Midbrain (tissue), 1 donor: ENCODE results near the gene SLC25A6.
"Not testable (repeated sequence)": the region's sequence is repeated elsewhere in the genome, so short reads cannot be mapped to it uniquely, and the experiment has no call there.

Source experiments
- DNase-seq: peaks from one replicate; lab custom pipeline; 2025; lab: John Stamatoyannopoulos, UW

Gene SLC25A6

DNA sequence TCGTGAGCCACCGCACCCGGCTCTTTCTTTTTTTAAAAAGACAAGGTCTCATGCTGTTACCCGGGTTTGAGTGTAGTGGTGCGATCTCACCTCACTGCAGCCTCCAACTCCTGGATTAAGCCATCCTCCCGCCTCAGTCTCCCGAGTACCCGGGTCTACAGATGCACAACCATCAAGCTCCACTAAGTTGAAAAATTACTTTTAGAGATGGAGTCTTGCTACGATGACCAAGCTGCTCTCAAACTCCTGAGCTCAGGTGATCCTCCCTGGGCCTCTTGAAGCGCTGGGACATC is 2.0 kb downstream of the SLC25A6 start:
- DNase-seq: no peak

DNA sequence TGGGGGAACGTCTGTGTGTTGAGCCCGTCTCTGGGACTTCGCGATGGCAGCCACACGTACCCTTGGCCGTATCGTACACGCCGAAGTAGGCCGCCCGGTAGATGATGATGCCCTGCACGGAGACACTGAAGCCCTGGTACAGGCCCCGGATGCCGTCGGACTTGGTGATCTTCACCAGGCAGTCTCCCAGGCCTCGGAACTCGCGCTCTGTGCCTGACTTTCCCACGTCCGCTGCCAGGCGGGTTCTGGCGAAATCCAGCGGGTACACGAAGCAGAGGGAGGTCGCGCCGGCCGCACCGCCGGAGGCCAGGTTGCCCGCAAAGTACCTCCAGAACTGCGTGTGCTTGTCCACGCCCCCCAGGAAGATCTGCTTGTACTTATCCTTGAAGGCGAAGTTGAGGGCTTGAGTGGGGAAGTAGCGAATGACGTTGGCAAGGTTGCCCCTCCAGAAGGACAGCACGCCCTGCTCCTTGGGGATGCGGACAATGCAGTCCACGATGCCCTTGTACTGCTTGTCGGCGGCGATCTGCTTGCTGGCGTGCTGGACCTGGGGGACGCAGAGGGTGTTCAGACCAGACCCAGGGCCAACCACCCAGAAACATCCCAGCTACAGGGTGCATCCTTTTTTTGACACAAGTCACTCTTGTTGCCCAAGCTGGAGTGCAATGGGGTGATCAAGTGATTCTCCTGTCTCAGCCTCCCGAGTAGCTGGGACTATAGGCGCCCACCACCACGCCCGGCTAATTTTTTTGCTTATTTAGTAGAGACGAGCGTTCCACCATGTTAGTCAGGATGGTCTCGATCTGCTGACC is 2.5 kb downstream of the SLC25A6 start:
- DNase-seq: no peak

DNA sequence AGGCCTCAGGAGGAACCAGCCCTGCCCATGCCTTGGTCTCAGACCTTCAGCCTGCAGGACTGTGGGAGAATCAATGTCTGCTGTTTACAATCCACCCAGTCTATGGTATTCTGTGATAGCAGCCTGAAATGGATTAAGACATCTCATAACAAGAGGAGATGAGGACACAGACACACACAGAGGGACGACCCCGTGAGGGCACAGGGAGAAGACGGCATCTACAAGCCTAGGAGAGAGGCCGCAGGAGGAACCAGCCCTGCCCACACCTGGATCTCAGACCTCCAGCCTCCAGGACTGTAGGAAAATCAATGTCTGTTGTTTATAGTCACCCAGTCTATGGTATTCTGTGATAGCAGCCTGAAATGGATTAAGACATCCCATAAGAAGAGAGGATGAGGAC is 3.3 kb downstream of the SLC25A6 start:
- no peak for DNase-seq

DNA sequence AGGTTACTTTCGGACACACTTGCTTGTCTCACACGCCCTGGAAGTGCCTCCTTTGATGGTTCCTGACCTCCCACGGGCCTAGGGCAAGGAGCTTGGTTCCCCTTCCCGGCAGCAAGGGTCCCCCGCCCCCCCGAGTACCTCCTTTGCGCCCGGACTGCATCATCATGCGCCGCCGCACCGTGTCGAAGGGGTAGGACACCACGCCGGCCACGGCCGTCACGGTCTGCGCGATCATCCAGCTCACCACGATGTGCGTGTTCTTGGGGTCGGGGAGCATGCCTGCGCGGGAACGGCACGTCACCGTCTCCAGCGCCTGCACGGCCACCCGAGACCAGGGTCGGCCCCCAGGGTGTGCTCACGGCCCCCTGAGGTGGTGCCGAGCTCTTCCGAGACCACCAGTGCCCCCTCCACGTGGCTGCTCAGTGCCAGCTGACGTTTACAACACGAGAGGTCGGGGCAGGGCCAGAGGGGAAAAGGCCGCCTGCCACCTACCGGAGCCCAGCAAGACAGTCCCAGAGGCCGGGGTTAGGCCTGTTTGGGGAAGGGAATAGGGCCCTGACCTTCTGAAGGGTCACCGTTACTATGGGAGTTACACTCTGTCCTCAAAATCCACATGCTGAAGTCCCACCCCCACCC is 4.7 kb downstream of the SLC25A6 start:
- DNase-seq: no peak

DNA sequence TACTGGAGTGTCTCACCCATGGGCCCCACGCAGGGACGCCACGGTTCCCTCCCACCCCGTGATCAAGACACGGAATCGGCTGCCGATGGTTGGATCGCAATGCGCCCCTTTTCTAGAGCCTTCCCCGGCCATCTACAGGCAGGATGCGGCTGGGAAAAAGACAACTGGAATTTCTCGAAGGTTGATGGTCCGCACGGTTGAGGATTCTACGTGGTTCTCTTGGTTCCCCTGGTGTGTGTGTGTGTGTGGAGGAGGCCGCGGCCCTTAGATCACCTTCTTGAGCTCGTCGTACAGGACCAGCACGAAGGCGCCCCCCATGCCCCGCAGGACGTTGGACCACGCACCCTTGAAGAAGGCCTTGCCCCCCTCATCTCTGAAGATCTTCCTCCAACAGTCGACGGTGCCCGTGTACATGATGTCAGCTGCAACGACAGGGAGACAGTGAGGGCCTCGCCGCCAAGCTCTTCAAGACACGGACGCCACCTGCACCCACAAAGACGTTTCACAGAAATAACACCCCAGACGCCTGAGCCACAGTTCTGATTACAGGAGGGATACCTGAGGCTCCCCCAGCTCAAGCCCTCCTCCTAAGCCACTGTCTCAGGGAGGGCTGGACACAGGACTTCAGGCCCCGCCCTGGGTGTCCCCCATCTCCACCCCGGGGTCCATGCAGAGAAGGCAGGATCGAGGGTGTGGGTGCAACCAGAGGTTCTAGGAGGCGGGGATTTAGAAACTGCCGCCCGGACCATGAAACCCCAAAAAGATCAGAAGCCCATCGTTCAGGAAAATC is 5.4 kb downstream of the SLC25A6 start:
- no peak for DNase-seq

DNA sequence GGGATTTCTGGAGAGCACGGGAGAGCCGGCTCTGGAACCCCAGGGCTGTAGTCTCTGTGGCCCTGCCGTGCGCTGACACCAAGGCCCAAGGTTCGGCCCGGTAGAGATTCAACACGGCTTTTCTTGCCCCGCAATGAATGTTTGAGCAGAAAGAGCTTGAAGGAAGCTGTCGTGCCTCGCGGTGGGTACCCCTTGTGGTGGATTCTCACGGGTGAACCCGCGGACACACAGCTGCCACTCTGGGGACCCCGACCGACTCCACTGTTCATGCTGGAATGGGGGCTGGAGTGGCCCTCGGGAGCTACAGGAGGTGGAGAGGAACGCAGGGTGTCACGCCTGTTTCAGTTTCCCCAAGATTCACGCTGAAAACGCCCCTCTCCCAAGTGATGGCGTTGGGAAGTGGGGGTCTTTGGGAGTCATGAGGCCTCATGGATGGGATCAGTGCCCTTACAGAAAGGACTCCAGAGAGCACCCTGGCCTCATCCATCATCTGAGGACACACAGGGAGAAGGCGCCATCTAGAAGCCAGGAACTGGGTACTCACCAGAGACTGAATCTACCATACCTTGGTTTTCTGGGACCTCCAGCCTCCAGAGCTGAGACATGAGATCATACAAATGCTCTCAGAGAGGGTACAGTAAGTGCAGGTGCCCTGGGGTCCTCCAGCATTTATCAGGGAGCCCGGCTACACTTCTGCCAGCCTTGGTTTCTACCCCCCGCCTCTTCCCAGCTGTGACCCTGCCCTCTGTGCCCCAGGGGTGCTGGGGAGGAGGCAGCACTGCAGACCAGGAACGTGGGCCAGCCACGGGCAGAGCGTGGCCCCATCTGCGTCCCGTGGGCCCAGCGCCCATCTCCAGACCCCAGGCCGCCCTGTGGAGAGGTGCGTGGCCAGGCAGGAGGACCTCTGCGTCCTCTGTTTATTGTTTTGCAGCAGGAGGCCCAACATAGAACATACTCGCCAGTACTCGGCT is 6.4 kb downstream of the SLC25A6 start:
- no peak for DNase-seq

DNA sequence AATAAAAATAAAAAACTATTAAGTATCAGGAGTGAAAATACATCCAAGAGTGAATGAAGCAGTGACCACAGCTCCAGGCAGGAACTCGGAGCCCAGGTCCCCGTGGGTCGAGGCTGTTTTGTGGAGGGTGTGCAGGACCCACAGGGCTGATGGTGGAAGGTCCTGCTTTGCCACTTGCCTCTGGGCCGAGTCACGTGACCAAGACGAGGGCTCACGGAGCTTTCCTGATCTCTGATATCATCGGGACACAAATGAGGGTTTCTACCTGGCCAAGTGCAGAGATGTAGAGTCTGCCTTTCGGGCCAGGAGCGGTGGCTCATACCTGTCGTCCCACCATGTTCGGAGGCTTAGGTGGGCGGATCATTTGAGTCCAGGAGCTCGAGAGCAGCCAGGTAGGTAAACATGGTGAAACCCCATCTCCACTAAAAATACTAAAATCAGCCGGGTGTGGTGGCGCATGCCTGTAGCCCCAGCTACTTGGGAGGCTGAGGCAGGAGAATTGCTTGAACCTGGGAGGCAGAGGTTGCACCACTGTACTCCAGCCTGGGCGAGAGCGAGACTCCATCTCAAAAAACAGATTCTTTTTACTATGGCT is 7.2 kb downstream of the SLC25A6 start:
- no peak for DNase-seq

DNA sequence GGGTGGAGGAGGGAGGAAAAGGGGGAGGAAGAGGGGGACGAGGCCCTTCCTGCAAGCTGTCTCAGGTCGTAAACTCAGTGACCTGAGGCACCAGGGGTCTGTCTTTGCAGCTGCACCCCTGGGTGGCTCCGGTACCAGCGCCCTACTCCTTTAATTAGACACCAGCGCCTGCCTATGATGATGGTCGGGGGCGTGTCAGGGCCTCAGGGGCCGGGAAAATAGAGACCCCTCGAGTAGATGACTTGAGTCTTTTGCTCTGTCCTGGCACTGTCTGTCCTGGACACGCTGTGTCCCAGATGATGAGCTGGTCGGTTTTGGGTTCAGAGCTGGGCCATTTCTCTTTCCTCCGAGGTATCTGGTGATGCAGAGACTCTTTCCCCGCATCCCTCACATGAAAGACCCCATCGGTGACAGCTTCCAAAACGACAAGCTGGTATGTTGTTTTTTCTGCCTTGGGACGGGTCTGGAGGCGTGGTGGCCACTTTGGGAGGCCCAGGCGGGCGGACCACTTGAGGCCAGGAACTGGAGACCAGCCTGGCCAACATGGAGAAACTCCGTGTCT is 11.2 kb downstream of the SLC25A6 start:
- no peak for DNase-seq

DNA sequence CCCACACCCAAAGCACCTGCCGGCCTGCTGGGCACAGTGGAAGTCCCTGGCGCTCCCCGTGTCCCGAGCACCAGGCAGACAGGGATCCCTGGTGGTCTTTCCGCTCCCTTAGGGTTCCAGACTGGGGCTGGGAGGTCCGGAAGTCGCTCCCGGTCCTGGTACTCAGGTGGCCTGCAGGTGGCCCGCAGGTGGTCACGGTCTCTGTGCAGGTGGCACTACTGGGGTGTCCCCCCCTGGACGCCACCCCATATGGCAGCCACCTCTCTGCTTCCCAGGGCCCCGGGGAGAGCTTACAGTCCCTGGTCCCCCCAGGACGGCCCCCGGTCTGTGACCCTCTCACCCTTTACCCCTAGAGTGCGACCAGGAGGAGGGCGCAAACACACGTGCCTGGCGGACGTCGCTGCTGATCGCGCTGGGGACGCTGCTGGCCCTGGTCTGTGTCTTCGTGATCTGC is 13.6 kb downstream of the SLC25A6 start:
- DNase-seq: no peak

DNA sequence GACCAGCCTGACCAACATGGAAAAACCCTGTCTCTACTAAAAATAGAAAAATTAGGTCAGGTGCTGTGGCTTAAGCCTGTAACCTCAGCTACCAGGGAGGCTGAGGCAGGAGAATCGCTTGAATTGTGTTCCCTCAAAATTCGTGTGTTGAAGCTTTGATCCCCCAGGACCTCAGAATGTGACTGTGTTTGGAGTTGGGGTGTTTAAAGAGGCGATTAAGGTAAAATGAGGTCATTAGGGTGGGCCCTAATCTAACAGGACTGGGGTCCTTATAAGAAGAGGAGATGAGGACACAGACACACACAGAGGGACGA is 23.6 kb downstream of the SLC25A6 start:
- DNase-seq: no peak

DNA sequence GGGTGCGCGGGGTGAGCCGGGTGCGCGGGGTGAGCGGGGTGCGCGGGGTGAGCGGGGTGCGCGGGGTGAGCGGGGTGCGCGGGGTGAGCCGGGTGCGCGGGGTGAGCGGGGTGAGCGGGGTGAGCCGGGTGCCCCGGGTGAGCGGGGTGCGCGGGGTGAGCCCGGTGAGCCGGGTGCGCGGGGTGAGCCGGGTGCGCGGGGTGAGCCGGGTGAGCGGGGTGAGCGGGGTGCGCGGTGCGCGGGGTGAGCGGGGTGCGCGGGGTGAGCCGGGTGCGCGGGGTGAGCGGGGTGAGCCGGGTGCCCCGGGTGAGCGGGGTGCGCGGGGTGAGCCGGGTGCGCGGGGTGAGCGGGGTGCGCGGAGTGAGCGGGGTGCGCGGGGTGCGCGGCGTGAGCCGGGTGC is 25.6 kb downstream of the SLC25A6 start:
- not testable (repeated sequence) for DNase-seq

DNA sequence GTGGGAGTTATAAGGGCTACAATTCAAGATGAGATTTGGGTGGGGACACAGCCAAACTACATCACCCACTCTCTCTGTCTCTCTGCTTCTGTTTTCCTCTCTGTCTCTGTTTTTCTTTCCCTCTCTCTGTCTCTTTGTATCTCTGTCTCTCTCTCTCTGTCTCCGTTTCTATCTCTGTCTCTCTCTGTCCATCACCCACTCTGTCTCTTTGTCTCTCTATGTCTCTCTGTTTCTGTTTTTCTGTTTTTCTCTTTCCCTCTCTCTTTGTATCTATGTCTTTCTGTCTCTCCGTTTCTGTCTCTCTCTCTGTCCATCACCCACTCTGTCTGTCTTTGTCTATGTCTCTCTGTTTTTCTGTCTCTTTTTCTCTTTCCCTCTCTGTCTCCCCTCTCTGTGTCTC is 30.0 kb downstream of the SLC25A6 start:
- no peak for DNase-seq

DNA sequence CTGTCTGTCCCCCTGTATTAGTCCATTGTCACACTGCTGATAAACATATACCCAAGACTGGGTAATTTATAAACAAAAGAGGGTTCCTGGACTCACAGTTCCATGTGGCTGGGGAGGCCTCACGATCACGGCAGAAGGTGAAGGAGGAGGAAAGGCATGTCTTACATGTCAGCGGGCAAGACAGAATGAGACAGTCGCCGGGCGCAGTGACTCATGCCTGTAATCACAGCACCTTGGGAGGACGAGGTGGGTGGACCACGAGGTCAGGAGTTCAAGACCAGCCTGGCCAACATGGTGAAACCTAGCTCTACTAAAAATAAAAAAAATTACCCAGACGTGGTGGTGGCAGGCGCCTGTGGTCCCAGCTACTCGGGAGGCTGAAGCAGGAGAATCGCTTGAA is 30.6 kb downstream of the SLC25A6 start:
- no peak for DNase-seq

DNA sequence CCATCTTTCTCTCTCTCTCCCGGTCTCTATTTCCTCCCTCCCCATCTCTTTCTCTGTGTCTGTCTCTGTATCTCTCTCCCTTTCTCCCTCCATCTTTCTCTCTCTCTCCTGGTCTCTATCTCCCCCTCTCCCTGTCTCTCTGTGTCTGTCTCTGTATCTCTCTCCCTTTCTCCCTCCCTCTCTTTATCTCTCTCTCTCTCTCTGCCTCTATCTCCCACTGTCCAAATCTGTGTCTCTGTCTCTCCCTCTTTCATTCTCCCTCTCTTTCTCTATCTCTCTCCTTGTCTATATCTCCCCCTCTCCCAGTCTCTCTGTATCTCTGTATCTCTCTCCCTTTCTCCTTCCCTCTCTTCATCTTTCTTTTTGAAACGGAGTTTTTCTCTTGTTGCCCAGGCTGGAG is 31.7 kb downstream of the SLC25A6 start:
- DNase-seq: no peak

DNA sequence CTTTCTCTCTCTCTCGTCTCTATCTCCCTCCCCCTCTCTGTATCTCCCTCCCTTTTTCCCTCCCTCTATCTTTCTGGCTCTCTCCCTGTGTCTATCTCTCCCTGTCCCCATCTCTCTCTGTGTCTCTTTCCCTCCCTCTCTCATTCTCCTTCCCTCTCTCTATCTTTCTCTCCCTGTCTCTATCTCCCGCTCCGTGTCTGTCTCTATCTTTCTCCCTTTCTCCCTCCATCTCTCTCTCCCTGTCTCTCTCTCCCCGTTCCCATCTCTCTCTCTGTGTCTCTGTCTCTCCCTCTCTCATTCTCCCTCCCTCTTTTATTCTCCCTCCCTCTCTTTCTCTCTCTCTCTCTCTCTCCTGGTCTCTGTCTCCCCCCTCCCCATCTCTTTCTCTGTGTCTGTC is 32.4 kb downstream of the SLC25A6 start:
- DNase-seq: no peak

DNA sequence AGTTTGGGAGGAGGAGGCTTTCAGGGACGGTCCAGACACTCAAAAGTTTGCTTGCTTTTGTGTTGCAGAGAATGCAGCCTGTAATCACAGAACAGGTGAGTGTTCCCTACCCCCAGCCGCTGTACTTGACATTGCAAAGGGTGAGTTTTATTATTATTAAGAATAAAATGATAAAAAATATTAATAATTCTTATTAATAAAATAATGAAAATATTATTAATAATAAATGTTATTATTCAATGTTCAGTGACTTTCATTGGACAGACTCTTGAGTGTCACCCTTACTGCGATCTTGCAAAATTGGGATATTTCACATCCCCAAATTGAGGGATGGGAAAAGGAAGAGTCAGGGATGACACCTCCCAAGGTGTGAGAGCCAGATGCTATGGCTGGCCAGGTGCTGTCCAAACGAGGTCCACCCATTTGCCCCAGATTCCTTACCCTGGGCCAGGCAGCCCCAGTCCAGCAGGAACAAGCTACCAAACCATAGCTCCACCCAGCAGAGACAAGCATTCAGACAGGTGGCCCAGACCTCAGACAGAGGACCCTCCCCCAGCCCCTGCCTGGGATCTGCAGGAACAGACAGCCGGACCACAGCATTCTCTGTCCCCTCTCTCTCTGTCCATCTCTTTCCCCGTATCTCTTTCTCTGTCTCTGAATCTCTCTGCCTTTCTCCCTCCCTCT is 33.0 kb downstream of the SLC25A6 start:
- no peak for DNase-seq

DNA sequence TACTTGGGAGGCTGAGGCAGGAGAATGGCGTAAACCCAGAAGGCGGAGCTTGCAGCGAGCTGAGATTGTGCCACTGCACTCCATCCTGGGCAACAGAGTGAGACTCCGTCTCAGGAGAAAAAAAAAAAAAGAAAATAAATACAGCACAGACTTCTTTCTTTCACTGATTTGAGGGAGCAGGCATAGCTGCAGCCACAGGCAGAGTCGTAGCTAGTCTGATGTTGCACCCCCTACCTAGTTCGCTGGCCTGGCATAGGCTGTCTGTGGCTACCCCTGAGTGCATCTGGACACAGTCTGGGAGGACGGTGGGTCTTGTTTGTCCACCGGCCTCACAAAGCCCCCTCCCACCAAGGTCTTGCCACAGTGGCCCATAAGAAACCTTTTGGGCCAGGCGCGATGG is 33.9 kb downstream of the SLC25A6 start:
- no peak for DNase-seq

DNA sequence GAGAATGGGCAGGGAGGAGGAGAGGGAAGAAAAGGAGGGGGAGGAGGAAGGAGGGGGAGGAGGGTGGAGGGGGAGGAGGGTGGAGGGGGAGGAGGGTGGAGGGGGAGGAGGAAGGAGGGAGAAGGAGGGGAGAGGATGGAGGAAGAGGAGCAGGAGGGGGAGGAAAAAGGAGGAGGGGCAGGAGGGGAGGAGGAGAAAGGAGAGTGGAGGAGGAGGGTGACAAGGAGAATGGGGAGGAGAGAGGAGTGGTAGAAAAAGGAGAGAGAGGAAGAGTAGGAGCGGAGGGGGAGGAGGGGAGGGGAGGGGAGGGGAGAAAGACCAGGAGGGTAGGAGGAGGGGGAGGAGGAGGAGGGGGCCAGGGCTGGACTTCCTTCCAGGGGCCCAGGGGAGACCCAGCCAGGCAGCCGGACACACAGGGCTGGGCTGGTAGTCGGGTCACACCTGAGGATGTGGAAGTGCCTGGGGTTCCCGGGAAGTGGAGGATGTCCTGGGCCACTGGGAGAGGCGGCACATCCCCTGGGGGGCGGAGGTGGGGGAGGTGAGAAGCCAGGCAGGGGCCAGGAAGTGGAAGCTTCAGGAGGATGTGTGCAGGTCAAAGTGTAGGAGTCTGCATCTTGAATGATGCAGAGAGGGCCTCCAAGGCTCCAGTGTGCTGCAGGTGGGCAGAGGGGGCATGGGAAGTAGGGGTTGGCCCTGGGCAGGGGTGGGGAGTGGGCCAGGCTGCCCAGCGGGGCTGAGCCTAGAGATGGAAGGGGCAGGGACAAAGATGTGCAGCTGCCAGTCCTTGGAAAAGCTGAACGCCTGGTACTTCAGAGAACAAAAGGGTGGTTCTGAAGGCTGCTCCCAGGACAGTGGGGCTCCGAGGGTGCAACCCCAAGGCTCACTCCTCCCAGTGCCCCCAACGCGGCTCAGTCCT is 36.5 kb downstream of the SLC25A6 start:
- no peak for DNase-seq
